Medulla oblongata (tissue), 1 donor: ENCODE data around the gene ITGA5.

Experiments
- DNase-seq: peaks from one replicate; pipeline ENCODE4 v3.0.0-alpha.2; 2015; ENCODE audit errors: extremely low spot score

ITGA5 gene

GRCh38 chr12:54389134-54389508 is 29.9 kb downstream of the ITGA5 start:
- no peak for DNase-seq

- no peak for DNase-seq
These were observed 30.6 kb downstream of the ITGA5 start for GRCh38 chr12:54388237-54389133.

DNA sequence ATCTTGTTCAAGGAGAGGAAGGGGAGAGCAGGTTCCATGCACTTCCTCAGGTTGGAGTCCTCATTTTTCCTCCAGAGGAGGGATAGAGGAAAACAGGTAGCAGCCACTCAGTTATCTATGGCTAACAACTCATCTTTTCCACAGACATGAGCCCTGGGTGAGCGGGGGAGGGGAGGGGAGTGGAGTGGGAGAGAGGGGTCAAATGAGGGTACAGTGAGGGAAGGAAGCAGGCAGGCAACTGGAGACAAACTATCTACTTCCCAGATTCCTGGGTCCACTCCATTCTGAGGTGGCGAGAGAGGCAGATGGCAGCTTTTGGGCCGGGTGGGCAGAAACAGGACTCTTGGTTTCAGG is 32.0 kb downstream of the ITGA5 start:
- DNase-seq = no peak

- DNase-seq = no peak
These were observed 32.5 kb downstream of the ITGA5 start for GRCh38 chr12:54386403-54387113.

GRCh38 chr12:54385251-54385914 is 33.7 kb downstream of the ITGA5 start:
- DNase-seq = peak; percentile 77

- DNase-seq = peak; percentile 82
These were observed 34.5 kb downstream of the ITGA5 start, which contains the start of gene ZNF385A for GRCh38 chr12:54384591-54385041. ZNF385A (minus strand) TSS chr12:54384733; CDS start chr12:54384514, 219 bp downstream.

DNA sequence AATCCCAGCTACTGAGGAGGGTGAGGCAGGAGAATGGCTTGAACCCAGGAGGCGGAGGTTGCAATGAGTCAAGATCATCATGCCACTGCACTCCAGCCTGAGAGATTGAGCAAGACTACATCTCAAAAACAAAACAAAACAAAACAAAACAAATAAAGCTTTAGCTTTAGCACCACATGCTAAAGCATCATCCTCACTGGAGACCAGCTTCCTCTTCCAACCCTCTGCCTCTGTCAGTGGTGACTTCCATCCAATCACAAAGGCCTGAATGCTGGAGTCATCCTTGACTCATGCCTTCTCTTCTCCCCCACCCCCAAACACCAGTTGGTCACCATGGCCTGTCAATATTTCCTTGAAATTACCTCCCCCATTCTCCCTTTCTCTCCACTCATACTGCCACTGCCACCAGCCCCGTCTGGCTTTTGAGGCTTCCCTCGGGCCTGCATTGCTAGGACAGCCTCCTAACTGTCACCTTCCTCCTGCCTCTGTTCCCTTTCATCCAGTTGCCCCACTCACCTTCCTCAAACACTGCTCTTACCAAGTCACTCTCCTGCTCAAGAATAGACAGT is 35.9 kb downstream of the ITGA5 start:
- peak; percentile 77 for DNase-seq

GRCh38 chr12:54381136-54381535 is 37.9 kb downstream of the ITGA5 start:
- no peak for DNase-seq

DNA sequence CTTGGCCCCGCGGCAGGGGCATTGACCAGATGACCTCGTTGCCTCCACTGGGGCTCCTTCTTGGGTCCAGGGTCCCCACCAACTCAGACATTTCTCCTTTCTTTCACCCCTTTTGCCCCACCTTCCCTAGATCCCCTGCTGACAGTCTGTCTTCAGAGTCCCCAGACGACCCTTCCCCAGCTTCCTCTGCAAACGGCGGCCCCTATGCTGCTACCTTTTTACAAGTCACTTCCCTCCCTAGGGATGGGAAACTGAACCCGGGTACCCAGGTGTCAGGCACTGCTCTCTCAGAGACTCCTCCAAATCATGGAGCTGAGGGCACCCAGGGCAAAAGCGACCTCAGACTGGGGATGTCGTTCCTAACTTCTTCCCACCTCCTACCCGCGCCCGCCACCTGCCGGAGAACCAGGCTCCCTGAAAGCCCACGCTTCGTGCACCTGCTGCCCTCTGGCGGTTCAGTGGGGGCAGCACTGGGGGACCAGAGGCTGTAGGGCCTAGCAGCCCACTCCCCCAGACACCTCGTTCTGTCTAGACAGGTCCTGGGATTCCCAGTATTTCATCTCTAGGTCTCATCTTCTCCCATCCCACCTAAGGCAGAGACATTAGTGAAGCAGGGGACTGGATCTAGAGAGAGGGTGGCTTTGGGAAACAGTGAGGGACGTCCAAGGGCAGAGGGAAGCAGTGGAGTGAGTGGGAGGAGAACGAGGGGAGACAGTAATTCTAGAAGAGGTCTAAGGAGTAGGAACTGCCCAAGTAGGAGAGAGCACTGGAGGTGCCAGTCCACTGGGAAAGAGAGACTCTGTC is 39.5 kb downstream of the ITGA5 start:
- DNase-seq = peak; percentile 95

GRCh38 chr12:54378796-54379397 is 40.2 kb downstream of the ITGA5 start:
- DNase-seq = peak; percentile 75

DNA sequence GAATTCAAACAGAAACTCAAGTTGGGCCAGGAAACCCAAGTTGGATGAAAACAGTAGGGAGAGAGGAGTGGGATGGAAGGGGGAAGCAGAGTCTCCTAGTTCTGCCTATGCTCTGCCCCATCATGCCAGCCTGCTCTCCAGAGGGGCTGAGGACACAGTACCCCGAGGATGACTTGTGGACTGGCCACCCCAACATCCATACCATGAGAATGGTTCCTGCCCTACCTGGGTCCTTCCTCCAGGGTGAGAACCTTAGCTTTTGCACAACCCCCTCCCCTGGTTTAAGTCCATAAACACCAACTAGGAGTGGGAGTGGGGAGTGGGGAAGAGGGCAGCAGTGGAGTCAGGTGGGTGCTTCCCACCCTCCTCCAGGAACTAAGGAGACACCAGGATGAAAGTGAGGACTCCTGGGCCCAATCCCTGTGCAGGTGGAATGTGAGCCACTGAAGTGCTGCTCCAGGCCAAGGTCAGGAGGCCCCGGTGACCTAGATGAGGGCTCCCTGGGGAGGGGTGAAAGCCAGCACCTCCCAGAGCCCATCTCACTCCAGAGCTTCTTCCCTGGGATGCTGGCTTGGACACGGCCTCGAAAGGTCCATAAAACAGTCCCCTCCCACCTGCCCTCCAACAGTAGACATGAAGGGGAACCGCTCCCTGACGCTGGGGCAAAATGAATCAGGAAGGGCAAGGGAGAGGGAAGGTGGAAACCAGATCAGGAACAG is 41.1 kb downstream of the ITGA5 start:
- no peak for DNase-seq

DNA sequence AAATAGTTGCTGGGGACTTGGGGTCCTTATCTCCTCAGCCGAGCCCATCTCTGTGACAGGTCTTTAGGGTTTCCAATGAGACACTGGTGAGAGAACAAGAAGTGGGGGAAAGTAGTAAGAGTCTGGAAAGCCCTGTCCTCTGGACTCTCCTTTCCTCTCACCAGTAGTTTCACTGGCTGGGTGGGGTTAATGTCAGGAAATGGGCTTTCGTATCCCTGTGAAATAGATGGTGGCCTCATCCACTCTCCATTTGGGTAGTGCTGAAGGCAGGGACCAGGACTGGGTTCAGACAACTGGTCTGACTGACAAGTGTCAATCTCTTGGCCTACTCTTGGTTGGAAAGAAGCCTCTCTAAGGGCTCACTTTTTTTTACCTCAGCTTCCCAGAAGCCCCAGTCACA is 42.1 kb downstream of the ITGA5 start:
- DNase-seq = no peak

DNA sequence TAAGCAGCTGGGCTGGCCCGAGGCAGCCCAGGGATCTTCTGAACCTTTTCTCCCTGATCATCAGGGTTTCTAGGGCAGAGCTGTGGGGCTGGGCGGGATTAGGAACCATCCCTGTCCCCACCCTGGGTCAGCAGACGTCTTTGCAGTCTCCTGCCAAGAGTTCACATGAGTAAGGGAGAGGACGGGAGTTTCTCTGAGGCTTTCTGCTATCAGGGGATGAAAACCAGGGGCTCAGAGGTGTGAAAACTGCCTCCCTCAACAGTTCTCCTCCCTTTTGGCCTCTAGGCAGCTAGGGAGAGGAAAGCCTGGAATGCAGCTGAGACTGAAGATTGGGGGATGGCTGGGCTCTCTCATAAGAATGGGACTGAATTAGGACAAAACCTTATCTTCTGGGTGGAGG is 42.5 kb downstream of the ITGA5 start:
- DNase-seq = no peak

- DNase-seq = no peak
These were observed 43.8 kb downstream of the ITGA5 start for GRCh38 chr12:54375259-54375579.

DNA sequence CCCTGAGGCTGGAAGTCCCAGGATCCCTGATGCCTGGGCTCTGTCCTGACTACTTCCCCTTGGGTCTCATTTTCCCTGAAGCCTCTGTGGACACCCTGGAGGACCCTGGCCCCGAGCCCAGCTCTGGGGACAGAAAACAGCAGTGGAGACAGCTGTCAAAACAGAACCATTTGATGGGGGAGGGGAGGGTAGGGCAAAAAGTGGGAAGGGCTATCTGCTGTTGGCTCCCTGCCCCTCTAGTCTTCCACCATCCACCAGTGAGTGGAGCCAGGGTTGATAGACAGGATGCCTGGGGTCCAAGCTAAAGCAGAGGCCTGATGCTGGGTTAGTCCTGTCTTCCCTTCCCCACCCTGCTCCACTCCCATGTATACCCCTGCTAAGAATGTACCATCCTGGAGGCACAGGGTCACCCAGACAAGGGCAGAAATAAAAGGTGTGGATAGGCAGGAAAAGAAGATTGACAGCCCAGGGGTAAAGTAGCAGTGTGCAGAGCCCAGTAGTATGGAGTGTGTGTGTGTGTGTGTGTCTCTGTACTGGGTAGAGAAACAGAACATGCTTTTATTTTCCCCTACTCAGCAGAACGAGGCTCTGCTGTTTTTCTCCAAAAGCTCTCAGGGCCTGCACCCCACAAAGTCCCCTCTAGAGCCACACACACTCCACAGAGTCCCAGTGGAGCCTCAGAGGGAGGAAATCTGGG is 44.4 kb downstream of the ITGA5 start:
- DNase-seq = no peak

DNA sequence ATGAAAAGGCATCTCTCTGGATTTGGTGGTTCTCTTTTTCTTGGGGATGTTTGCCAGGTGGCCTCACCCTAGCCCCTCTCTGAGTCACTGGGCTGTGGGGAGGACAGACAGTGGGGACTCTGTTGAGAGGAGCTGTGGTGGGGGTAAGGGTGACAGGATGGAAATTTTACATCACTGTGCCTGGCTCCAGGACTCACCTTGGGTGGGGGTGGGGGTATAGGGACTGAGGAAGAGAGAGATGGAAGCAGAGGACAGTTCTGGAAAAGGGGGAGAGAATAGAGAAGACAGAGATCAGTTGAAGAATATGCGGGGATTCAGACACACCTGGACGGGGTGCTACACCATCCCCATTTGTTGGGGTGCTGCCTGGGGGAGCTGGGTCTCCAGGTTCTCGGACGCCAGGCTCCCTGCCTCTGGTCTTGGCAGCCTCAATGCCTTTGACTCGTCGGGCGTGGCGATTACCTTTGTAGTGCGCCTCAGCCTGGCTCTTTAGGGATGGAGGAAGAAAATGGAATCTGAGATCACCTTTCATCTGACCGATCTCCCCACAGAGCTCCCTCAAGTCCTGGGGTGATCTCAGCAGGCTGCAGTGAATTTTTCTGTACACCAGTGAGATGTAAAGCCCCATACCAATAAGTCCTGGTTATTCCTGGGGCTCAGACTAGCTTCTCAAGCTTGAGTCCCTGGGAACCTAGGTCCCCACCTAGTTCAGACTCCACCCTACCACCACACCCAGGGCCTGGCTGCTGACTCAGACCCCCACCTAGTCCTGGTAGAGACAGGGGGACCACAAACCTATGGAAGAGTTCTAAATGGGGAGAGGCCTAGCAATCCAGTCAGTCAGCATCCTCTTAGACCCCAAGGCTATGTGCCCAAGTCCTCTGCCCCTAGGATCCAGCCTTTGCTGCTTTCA is 45.2 kb downstream of the ITGA5 start:
- no peak for DNase-seq

GRCh38 chr12:54372113-54372806 is 46.8 kb downstream of the ITGA5 start:
- no peak for DNase-seq
